ENCODE results near the gene CSTB.

GRCh38 chr21:43802713-43803313 lies 26.7 kb upstream of the CSTB start:
- TF ChIP-seq CTCF (IDR thresholded peaks at IDR 0.05) = no peak
- TF ChIP-seq EZH2phosphoT487 (IDR thresholded peaks at IDR 0.05) = no peak
